GM18861 (cell line): ENCODE results near the gene PRKCH.

ENCODE experiments used
- ATAC-seq: cut with Tn5 transposase; IDR thresholded peaks from one replicate; pipeline ENCODE4 v1.9.1; 2021; ENCODE audit not compliant: unreplicated experiment

PRKCH gene

GRCh38 chr14:61321385-61322010 lies at the start of gene PRKCH:
Gene PRKCH (plus strand): TSS chr14:61321579. CDS start chr14:61322102, 523 bp downstream.
- ATAC-seq = peak; percentile 39

DNA sequence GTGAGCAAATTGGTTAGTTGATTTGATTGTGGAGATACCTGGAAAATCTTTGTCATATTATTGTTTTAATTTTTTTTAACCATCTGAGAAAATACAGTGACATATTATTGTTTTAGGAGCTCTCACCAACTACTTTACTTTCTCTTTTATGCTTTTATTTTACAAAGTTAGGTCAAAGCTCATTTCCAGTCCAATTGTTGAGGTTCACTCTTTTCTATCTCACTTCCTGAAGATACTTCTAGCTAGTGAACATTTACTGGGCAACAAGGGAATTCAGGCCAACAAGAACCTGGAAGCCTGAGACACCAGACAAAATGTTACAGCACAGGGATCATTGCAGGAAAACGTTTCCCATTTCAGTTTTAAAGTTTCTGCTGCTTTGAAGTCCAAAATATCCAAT lies 44.1 kb upstream of the PRKCH start:
- no peak for ATAC-seq

DNA sequence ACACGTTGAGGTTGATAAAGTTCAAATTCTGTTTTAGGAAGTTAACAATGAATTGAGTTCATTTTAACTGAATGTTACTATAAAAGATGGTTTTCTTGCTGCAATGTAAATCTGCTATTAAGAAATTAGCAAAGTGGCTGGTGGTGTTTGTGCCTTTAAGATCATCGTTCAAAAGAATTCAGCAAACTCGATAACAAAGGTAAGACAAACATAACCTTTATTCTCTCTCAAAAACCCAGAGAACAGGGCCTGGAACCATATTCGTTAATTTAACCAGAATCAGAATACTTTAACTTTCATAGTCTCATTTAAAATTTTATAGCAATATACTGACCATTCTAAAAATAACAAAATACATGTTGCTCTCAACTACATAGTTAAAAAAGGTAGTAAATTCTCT lies 43.6 kb upstream of the PRKCH start:
- ATAC-seq = no peak

DNA sequence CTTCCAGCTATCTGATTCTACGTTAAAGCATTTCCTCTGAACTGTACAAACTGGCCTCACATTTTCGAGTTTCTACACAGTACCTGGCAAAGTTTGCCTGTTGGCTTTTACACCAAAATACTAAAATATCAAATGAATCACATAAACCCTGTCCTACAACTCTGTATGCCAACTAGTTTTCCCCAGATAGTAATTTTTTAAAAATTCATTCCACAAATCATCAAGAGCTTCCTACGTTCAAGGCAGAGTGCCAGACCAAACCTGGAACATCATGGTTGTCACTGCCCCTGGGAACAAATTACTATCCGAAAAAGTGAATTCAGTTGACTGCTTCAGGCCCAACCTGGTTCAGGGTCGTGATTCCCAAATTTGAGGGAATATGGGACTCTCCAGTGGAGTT lies 42.3 kb upstream of the PRKCH start:
- no peak for ATAC-seq

GRCh38 chr14:61280092-61280525 lies 41.3 kb upstream of the PRKCH start:
- no peak for ATAC-seq

DNA sequence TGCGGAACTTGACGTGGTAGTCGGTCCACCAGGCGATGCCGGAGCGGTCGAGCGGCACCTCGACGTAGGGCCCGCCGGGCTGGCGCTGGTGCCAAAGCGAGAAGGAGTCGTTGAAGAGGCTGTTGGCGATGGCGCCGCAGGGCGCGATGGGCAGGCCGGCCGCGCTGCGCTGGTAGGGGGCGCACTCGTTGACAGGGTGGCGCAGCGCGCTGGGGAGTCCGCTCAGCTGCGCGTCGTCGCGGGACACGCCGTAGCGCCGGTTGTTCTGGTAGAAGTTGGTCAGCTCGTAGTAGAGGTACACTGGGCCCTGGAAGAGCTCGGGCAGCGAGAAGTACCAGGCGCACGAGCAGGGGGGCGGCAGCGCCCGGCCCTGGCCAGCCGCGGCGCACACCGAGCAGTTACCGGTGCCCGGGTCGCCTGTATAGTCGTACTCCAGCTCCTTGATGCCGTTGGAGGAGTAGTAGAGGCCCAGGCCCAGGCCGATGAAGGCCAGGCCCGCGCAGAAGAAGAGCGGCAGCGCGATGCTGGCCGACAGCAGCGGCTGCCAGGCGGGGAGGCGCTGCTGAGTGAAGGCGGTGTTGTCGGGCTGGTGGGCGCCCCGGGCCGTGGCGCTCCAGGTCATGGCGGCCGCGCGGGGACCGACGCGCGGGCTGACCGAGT lies 40.7 kb upstream of the PRKCH start:
- ATAC-seq = no peak

DNA sequence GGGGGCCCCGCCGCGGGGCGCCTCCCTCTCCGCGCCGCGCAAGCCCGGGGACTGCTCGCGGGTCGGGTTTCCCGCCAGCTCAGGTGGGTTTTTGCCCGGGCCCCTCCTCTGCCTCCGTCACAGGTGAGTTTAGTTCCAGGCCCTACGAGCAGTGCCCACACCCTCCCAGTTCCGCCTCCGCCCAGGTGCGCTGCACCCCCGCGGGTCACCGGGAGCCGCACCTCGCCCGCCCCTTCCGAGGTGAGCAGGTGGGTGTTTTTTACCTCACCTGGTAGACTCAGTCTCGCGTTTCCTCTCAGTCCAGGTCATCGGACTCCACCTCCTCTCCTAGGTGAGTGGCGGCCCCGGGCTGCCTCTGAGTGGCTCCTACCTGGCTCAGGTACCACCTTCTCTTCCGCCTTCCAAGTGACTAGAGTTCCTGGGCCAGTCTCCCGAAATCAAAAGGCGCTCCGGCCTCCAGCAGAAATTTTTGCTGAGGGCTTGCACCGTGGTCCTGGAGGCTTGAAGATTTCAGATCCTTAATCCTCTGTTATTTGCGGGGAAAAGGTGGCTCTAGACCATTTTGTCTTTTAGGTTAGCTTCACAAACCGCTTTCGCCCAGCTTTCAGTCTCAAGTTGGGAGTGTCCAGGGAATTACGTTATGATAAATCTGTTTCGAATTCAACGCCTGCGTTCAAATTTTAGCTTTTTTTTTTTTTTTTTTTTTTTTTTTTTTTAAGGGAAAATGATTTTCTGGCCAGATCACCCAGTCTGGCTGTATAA lies 40.0 kb upstream of the PRKCH start, which contains the start of gene TMEM30B:
Gene TMEM30B (minus strand): TSS at position 153 of the 762 bp plus-strand sequence. CDS start 191 bp downstream, outside the sequence.
- ATAC-seq = no peak

DNA sequence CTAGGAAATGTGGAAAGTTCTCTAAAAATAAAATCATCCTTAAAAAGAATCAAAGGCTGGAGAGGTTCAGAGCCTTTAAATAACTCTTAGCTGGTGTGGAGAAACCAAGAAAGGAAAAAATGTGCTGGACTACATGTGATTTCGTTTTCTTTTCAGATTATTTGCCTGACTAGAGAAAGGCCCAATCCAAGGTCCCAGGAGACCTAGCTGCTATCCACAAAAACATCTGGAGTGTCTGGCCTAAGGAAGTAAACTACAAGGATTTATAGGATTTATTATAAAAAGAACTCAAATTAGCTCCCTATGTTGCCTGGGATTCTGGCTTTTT lies 39.5 kb upstream of the PRKCH start:
- no peak for ATAC-seq

- no peak for ATAC-seq
These were observed 38.6 kb upstream of the PRKCH start for GRCh38 chr14:61282746-61283145.

DNA sequence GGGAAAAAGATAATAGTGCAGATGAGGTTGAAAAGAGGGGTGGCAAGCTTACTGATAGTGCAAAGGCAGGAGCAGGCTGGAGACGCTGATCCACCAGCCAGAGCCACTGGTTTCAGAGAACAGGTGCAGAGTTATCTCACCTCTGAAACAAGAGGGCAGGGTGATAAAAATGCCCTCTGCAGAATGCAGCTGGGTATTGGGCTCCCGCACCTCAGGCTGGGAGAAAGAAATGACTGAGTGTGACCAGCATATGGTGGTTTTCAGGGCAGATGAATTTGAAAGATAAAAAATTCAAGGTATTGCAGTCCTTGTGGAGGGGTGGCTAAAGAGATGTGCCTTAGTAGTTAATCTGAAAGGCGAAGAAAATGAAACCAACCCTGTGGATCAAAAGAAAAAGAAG lies 37.4 kb upstream of the PRKCH start:
- ATAC-seq = no peak

DNA sequence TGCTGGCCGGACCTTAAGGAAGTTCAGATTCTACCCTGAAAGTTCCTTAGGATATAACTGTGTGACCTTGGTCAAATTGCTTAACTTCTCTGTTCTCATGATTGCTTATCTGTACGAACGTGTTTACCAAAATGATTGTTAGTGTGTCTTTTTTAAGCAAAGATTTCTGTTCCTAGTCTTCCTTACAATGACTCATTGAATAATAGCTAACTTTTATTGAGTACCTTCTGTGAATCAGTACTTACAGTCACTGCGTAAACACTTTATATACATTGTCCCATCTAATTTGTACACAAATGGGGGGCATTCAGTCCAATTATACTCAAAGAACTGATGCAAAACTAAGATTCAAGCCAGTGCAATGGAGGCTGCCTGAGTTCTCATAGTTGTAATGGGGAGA lies 36.0 kb upstream of the PRKCH start:
- ATAC-seq = no peak

GRCh38 chr14:61287196-61287595 lies 34.2 kb upstream of the PRKCH start:
- no peak for ATAC-seq

DNA sequence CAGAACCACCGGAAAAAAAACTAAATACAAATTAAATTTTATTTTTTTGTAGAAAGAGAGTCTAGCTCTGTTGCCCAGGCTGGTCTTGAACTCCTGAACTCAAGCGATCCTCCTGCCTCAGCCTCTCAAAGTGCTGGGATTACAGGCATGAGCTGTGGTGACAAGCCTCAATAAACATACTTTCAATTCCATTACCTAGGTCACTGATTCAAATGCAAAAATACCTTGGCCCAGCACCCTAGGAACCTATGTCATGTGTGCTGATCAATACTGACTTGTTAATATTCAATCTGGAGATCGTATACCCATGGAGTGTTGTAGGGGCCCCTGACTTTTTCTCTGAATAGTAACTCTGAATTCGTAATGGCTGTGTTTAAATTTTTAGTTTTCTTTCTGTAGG lies 33.2 kb upstream of the PRKCH start:
- ATAC-seq = no peak

GRCh38 chr14:61288720-61289119 lies 32.7 kb upstream of the PRKCH start:
- ATAC-seq = no peak

GRCh38 chr14:61290701-61291100 lies 30.7 kb upstream of the PRKCH start:
- no peak for ATAC-seq

GRCh38 chr14:61296151-61296550 lies 25.2 kb upstream of the PRKCH start:
- no peak for ATAC-seq

DNA sequence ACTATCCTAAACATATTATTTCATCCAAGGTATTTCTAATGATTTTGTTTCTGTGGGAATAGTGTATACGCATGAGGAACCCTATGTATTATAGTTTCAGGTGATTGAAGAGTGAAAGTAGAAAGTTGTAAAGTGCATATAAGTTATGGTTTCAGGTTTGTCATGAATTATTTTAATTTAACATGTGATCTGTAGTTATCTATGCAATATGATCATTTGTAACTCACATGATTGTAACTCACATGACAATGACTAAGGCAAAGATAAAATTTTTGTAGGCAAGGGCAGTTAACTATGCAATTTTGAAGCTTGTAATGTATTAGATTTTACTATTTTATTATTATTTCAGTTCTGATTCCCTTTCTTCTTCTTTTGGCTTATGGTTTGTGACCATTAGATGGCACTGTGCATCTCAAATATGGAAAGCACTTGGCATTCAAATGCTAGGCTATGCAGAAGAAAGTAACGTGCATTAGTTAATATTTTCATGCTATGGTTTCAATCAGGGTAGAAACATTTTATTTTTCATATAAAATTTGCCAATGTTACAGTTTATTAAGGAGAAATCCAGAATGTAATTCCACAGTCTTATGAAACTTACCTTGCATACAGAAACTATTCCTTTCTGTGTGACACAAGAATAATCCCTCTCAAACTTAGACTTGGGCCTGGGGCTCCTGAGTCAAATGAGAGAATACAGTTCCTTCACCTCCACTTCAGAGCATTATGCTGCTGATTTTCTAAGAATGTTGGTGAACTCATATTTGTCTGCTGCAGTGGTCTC lies 24.5 kb upstream of the PRKCH start:
- ATAC-seq = no peak

DNA sequence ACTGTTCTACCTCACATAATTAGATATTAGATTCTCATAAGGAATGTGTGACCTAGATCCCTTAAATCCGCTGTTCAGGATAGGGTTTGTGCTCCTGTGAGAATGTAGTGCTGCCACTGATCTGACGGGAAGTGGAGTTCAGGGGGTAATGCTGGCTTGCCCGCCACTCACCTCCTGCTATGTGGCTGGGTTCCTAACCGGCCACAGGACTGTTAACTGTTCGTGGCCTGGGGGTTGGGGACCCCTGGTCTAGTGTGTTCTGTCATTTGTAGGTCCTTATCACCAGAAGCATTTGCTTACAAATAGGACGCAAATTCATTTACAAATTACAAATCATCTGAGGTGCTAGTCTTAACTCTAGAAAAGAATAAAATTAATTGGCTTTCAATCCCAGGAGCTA lies 23.8 kb upstream of the PRKCH start:
- ATAC-seq = no peak

- no peak for ATAC-seq
These were observed 22.6 kb upstream of the PRKCH start for GRCh38 chr14:61298824-61299223.

DNA sequence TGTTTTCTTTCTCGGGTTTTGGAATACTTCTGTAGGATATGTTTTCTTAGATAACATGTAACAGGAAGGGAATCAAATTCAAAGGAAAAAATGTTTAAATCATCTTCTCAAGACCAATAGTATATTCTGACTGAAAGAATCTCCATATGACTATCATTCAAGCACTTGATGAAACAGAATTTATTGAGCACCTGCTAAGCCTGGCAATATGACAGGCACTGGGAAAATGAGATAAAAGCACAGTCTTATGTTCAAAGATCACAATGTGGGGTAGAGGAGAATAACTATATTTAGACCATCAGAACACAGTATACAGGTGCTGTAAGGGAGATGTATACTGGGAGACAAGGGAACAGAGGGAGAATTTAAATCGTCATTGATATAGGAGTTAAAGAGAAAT lies 21.2 kb upstream of the PRKCH start:
- ATAC-seq = no peak

- ATAC-seq = no peak
These were observed 20.6 kb upstream of the PRKCH start for GRCh38 chr14:61300754-61301153.
